Caco-2 (cell line): ENCODE results near the gene QPRT. TPM values are rescaled to one million over a fixed set of nuclear protein-coding genes. Genes with fewer than 3 reads are reported as not detected.
"Not testable (repeated sequence)": the region's sequence is repeated elsewhere in the genome, so short reads cannot be mapped to it uniquely, and the experiment has no call there.

ENCODE experiments used
- BruUV-seq: library from RNA; stranded (reverse); fragments of 400-500 nt; replicated peaks from 2 replicates; lab custom pipeline; 2021; lab: Mats Ljungman, UMichigan
- CTCF ChIA-PET: fragments of 300-600 bp; sonication (Branson Sonifier 250); formaldehyde crosslinking; loops from one replicate; lab custom pipeline; 2022; ENCODE audit warnings: antibody characterized with exemption; lab: Charles Lee
- POLR2A ChIA-PET: fragments of 300-600 bp; sonication (Branson Sonifier 250); formaldehyde crosslinking; loops from one replicate; lab custom pipeline; 2022; ENCODE audit warnings: antibody characterized with exemption; lab: Charles Lee
- DNase-seq, 2 experiments: peaks; one replicate each; pipeline versions ENCODE4 v3.0.0 to v3.0.0-alpha.2; 2020 to 2022
- H3K27me3 ChIP-seq: replicated peaks from 2 replicates; pipeline ENCODE4 v1.6.0; 2011; ENCODE audit warnings: low read length; ENCODE audit not compliant: control insufficient read depth, insufficient read depth
- H3K36me3 ChIP-seq: 2 replicates; pipeline ENCODE4 v1.5.1; 2011; ENCODE audit warnings: low read length; ENCODE audit not compliant: control insufficient read depth, insufficient read depth
- H3K4me1 ChIP-seq: fragments of 250-450 bp; sonication (Bioruptor Pico); 2 replicates; pipeline ENCODE4 v1.5.1; 2020; ENCODE audit warnings: mild to moderate bottlenecking
- H3K4me3 ChIP-seq: 2 replicates; pipeline ENCODE4 v1.5.1; 2011; ENCODE audit warnings: low read depth, mild to moderate bottlenecking, control low read depth, low read length
- H3K9me3 ChIP-seq: fragments of 250-450 bp; sonication (Bioruptor Pico); 2 replicates; pipeline ENCODE4 v1.5.1; 2020; ENCODE audit warnings: mild to moderate bottlenecking, moderate library complexity
- H3K27ac Mint-ChIP-seq: one replicate; pipeline ENCODE4 v1.8.0; 2022; ENCODE audit warnings: mixed read lengths; ENCODE audit not compliant: unreplicated experiment
- H3K27me3 Mint-ChIP-seq: one replicate; pipeline ENCODE4 v1.8.0; 2022; ENCODE audit warnings: mixed read lengths; ENCODE audit not compliant: insufficient read depth, unreplicated experiment
- H3K36me3 Mint-ChIP-seq: one replicate; pipeline ENCODE4 v1.8.0; 2022; ENCODE audit warnings: mild to moderate bottlenecking, mixed read lengths; ENCODE audit not compliant: insufficient read depth, unreplicated experiment
- H3K4me1 Mint-ChIP-seq: one replicate; pipeline ENCODE4 v1.8.0; 2022; ENCODE audit warnings: low read depth, mixed read lengths; ENCODE audit not compliant: unreplicated experiment
- H3K4me3 Mint-ChIP-seq: one replicate; pipeline ENCODE4 v1.8.0; 2022; ENCODE audit warnings: mild to moderate bottlenecking, moderate library complexity, mixed read lengths; ENCODE audit not compliant: unreplicated experiment
- H3K9me3 Mint-ChIP-seq: one replicate; pipeline ENCODE4 v1.8.0; 2022; ENCODE audit warnings: mixed read lengths; ENCODE audit not compliant: unreplicated experiment
- CTCF ChIP-seq, 2 experiments: fragments of 200-600 bp in 1 of 2; IDR thresholded peaks; 1 replicate in 1 of 2; 2 replicates in 1 of 2; pipeline versions ENCODE4 v1.5.1 to v1.8.0; 2011 to 2022; ENCODE audit warnings: antibody characterized with exemption in 1 of 2, control low read depth in 1 of 2, inconsistent platforms in 1 of 2, low read depth in 1 of 2, low read length in 1 of 2, mild to moderate bottlenecking in 1 of 2, moderate library complexity in 1 of 2; ENCODE audit not compliant: insufficient read depth in 1 of 2, severe bottlenecking in 1 of 2, unreplicated experiment in 1 of 2
- intact Hi-C: fragments of 100-400 bp; cut with micrococcal nuclease; formaldehyde crosslinking; loops from one replicate; pipeline ENCODE4 v1.10.0; 2022; ENCODE audit not compliant: unreplicated experiment
- total RNA-seq: library from RNA; stranded (reverse); gene quantifications from 2 replicates; pipeline ENCODE4 v1.2.3, GENCODE V29; 2022

QPRT gene
- total RNA-seq, 1 experiment from 2014 or later, result 178 TPM

- ChIA-PET POLR2A (no interaction called here), CTCF (interaction anchor here (0.6 to 1.5 kb wide), 7 partner anchors 8 to 1532 kb away, joined by 3 to 12 read pairs (median 5); partner anchors contain the start of gene PAGR1)
- H3K4me3 Mint-ChIP-seq, result peak overlapping the region; percentile 52
- peak; percentile 66 to 72 for TF ChIP-seq CTCF (IDR thresholded peaks at IDR 0.05; ENCODE audit: insufficient read depth in 1 of 2, low read depth in 1 of 2, low read length in 1 of 2, severe bottlenecking in 1 of 2, unreplicated experiment in 1 of 2)
- H3K4me3 ChIP-seq, result no peak overlapping the region
- DNase-seq, result peak; percentile 43 to 49
- H3K27me3 ChIP-seq, result no peaks in the 10 kb centered on the region
- intact Hi-C loops, result loop anchor here (1.0 to 5.0 kb wide), 2 partner anchors 48 to 61 kb away; partner anchors contain the start of genes KIF22 and ZG16
- H3K4me1 ChIP-seq, result peaks cover 4% of the 10 kb centered on the region; the same call in 1 of the 2 replicates
- no TSS peak for BruUV-seq
- no peaks in the 10 kb centered on the region for H3K9me3 ChIP-seq
- no peaks in the 10 kb centered on the region for H3K27me3 Mint-ChIP-seq
- H3K36me3 Mint-ChIP-seq, result no peaks in the 10 kb centered on the region
- H3K9me3 Mint-ChIP-seq, result no peaks in the 10 kb centered on the region
- H3K27ac Mint-ChIP-seq, result no peak overlapping the region
- H3K36me3 ChIP-seq, result no peaks in the 10 kb centered on the region
- H3K4me1 Mint-ChIP-seq, result peaks cover 8% of the 10 kb centered on the region
These were observed 50.1 kb downstream of the QPRT start for GRCh38 chr16:29729116-29729521.

- BruUV-seq, result no TSS peak
- no peak for TF ChIP-seq CTCF (IDR thresholded peaks at IDR 0.05; ENCODE audit: insufficient read depth in 1 of 2, low read depth in 1 of 2, low read length in 1 of 2, severe bottlenecking in 1 of 2, unreplicated experiment in 1 of 2)
- CTCF ChIA-PET, result no interaction called here
- Mint-ChIP-seq H3K36me3 (no peaks in the 10 kb centered on the region), H3K4me3 (no peak overlapping the region), H3K27ac (no peak overlapping the region), H3K9me3 (no peaks in the 10 kb centered on the region), H3K4me1 (peaks cover 10% of the 10 kb centered on the region), H3K27me3 (no peaks in the 10 kb centered on the region)
- Histone ChIP-seq H3K4me1 (peaks cover 4% of the 10 kb centered on the region; the same call in 1 of the 2 replicates), H3K36me3 (no peaks in the 10 kb centered on the region), H3K9me3 (no peaks in the 10 kb centered on the region), H3K4me3 (no peak overlapping the region), H3K27me3 (no peaks in the 10 kb centered on the region)
- no peak for DNase-seq
- POLR2A ChIA-PET, result no interaction called here
- intact Hi-C loops, result no loop called here
These were observed 51.7 kb downstream of the QPRT start for GRCh38 chr16:29730649-29731048.

GRCh38 chr16:29731768-29732601, 53.0 kb downstream of the QPRT start:
- H3K27ac Mint-ChIP-seq, CTCF ChIA-PET, H3K27me3 ChIP-seq, H3K4me3 Mint-ChIP-seq, H3K36me3 ChIP-seq, intact Hi-C loops, DNase-seq, H3K4me3 ChIP-seq, POLR2A ChIA-PET, H3K27me3 Mint-ChIP-seq, H3K36me3 Mint-ChIP-seq, H3K9me3 ChIP-seq, BruUV-seq, H3K4me1 ChIP-seq, H3K9me3 Mint-ChIP-seq: not testable (repeated sequence)
- peaks cover 22% of the 10 kb centered on the region for H3K4me1 Mint-ChIP-seq
